GM21619 (cell line): ENCODE measurements around the gene TGFBR1.

Experiments
- ATAC-seq: cut with Tn5 transposase; IDR thresholded peaks from one replicate; pipeline ENCODE4 v1.9.1; 2021; ENCODE audit not compliant: unreplicated experiment

TGFBR1 gene

DNA sequence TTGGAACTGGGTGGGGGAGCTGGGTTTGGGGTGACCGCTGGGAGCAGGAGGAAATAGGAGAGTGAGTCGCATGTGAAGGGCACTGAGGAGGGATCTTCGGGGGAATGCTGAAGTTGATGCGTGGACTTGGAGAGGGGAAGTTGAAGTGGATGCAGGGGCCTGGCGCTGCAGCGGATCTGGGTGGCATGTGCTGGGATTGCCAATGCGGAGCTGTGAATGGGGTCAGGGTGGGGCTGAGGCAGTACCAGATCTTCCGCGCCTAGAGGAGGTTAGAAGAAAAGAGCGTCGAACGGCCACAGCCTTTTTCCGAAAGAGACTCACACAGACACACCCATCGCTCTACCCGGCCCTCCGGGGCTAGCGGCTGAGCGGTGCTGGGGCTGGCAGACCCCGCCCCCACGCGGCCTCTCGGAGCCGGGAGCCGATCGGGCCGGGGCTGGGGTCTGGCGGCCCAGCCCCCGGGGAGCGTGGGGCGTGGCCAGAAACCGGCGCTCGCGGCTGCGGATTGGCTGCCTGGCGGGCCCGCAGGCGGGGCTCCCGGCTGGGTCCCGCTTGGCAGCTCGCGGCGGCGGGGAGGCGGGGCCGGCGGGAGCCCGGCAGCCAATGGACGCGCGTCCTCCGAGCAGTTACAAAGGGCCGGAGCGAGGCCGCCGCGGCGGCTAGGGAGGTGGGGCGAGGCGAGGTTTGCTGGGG is at the start of gene TGFBR1:
Gene TGFBR1, plus strand, starts transcription at position 655 of the 693 bp plus-strand sequence. CDS start 93 bp downstream, outside the sequence.
- peak; percentile 83 for ATAC-seq

DNA sequence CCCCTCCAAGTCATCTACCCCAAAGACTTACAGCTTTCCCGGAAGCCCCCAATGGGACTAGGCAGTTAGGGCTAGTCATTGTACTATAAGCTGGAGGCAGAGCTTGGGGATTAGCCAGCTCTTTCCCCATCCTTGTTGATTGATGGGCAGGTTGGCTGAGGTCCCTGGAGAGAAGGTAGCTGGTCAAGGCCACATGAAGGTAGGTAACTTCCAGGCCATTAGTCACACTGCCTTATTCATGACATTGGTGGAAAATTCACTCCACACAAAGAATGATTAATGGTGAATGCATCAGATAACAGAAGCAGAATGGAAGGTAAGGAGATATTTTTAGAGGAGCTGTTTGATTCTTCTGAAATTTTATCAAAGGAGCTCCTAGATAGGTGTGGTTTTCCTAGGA is 49.5 kb upstream of the TGFBR1 start:
- ATAC-seq: no peak

DNA sequence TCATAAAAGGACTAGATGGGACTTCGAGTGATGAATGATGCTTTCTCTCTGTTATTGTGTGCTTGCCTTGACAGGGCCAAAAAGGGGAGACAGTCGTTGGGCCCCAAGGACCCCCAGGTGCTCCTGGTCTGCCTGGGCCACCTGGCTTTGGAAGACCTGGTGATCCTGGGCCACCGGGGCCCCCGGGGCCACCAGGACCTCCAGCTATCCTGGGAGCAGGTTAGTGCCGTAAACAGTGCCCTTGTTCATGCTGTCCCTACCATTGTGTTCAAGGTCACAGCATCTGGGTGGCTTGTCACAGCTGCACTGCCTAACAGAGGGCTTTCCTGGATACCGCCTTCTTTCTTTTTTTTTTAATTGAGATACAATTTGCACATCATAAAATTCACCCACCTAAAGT is 48.7 kb upstream of the TGFBR1 start:
- no peak for ATAC-seq

DNA sequence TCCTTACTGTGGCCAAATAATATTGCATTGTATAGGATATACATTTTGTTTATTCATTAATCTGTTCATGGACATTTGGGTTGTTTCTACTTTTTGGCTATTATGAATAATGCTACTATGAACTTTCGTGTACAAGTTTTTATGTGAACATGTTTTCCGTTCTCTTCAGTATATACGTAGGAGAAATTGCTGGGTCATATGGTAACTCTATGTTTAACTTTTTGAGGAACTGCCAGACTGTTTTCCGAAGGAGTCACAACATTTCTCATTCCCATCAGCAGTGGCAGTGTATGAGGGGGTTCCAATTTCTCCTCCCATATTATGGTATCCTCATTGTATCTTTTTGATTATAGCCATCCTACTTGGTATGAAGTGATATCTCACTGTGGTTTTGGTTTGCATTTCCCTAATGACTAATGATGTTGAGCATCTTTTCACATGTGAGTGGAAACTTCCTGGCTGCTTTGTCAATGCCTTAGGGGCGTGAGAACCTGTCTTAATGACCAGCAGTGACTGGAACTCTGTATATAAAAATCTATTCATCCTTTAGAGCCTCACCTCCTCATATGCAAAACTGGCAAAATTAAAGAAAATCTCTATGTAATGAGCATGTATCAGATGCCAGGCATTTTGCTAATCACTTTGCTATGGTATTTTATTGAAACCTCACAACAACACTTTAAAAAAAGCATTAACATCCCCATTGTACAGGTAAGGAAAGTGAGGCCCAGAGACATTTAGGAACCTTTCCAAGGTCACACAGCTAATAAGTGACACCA is 47.8 kb upstream of the TGFBR1 start:
- ATAC-seq: no peak

DNA sequence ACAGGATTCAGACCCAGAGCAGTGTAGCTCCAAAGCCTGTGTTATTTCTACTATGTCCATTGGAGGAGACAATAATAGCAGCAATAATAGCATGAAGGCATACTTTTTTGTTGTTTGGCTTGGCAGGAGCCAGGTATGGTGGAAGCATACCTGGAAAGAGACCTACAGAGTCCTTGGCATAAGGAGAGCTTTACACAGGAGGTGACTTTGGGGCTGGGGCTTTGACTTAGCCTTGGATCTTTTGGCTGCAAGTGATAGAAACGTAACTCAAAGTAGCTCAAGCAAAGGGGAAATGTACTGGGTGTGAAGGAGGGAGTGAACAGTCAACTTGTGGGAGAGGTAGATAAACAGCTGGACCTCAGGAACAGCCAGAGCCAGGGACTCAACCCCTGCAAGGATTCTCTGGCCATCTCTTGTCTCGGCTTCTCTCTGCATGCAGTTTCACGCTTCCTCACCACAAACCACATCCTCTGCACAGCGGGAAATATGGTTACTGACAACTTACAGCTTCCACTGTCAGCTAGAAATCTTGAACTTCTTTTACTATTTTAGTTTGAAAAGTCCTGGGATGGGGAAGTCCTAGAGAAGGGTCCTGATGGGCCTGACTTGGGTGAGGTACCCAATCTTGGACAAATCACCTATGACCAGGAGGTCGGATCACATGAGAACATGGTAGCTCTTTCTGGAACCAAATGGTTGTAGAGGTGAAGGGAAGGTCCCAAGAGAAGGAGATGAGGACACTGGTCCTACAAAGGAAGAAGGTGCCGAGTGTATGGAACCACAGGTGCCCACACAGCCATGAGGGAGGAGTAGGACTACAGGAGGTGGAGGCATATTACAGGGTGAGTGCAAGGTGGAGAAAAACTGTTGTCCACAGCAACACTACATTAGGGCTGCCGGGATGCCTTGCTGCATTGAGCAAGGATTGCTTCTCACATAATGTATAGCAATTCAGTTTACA is 47.0 kb upstream of the TGFBR1 start:
- peak; percentile 84 for ATAC-seq

DNA sequence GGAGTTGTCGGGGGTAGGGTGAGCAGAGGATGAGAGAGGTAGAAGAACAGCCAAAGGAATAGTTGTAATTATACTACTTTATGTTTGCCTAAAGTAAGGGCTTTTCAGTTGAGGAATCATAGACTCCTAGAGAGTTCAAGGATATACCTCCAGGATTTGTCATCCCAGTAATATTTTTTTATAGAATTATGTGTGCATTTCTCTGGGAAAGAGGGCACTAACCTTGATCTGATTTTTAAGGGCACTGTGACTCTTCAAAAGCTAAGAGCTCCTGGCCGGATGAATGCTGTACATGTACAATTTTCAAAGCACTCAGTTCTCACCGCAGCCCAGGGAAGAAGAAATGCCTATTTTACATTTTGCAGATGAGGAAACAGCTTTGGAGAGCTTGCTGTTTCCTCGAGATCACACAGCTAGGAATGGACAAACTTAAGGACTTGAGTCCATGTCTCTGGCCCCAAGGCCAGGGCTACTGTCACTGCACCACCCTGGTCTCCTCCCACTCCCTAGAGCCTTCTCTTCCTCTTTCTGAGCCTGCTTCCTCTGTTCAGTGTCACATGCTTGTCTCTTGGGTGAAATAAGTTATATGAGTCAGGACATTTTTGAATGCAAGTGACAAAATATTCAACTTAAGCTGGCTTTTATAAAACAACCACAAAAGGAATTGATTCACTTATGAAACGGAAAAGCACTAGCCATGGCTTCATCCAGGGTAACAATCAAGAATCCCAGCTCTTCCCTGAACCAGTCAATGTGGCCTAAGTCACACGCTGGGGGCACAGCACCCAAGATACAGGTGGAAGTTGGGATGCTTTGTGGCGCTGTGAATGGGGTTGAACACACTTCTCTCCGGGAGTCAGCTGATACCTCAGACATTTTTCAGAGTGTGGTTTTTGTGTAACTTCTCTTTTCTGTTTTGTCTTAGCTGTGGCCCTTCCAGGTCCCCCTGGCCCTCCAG is 45.7 kb upstream of the TGFBR1 start:
- ATAC-seq: peak; percentile 67

DNA sequence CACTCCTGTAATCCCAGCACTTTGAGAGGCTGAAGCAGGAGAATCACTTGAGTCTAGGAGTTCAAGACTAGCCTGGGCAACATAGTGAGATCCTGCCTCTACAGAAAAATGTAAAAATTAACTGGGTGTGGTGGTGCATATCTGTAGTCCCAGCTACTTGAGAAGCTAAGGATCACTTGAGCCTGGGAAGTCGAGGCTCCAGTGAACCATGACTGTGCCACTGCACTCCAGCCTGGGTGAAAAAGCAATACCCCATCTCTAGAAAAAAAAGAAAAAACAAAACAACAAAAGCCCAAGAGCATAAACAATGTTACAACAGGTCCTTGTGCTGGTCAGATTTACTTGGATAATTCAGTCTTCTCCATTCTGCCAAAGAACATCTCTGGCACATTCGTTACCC is 44.3 kb upstream of the TGFBR1 start:
- ATAC-seq: no peak

DNA sequence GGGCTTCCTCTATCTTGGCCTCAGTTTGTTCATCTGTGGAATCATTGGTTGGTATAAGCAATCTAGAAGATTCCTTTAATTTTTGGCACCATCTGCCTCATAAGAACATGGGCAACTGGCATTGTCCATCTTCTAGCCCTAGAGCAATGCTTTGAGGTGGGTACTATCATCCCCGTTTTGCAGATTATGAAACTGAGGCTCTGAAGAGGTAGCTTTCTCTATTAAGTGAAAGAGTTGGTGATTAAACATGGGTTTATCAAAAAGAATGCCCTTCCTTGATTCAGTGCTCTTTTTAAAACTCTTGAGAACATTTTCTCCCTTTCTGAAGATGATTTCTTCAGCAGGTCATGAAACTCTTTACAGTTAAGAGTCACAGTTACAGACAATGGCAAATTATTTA is 42.4 kb upstream of the TGFBR1 start:
- no peak for ATAC-seq

DNA sequence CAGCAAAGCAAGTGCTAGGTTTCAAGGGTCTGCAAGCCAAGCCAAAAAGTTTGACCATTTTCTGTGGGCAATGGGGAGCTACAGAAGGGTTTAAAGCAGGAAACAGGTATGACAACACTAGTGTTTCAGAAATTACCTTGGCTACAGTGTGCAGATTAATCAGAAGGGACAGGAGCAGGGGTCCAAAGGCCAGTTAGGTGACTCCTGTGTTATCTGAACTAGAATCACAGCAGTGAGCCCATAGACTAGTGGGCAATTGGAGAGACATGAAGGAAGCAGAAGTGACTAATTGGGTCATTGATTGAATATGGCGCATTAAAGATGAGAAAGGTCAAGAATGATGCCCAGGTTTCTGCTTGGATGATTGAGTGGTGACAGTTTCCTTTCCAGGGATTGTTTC is 41.4 kb upstream of the TGFBR1 start:
- ATAC-seq: no peak

DNA sequence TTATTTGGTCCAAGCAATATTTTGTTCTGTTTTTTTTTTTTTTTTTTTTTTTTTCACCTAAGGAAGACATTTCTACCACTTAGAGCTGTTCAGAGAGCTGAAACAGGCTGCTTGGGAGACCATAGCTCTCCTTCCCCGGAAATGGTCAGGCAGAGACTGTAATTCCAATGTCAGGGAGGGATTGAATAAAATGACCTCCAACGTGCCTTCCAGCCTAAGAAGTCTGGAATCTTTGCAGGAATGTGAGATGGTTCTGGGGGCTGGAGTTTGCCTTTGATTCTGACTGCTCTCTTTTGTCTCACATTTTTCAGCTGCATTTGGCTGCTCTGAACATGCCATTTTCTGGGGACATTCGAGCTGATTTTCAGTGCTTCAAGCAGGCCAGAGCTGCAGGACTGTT is 38.3 kb upstream of the TGFBR1 start:
- ATAC-seq: no peak

DNA sequence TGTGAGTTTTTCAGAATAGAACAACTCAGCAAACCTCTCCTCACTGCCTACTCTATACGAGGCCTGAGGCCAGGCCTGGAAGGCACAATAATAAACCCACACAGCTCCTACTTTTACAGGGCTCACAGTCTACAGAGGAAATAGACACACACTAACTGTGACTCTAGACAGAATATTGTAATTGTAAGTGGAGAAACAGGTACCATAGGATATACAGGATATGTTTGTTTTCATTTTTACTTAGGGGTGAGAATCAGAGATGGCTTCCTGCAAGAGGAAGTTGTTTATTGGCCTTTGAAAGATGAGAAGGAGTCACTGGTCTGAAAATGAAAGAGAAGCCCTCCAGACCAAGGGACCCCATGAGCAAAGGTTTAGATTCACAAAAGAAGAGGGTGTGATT is 35.8 kb upstream of the TGFBR1 start:
- no peak for ATAC-seq

DNA sequence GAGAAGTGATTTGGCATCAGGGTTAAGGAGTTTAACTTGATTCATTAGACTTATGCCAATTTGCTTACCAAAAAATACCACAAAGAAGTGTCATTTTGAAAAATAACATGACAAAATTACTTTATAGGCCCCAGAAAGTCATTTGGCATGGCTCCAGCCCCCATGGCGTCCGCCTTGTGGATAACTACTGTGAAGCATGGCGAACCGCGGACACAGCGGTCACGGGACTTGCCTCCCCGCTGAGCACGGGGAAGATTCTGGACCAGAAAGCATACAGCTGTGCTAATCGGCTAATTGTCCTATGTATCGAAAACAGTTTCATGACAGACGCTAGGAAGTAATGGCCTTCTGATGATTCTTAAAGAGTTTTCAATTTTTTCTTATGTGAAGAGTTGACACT is 35.4 kb upstream of the TGFBR1 start:
- ATAC-seq: no peak

DNA sequence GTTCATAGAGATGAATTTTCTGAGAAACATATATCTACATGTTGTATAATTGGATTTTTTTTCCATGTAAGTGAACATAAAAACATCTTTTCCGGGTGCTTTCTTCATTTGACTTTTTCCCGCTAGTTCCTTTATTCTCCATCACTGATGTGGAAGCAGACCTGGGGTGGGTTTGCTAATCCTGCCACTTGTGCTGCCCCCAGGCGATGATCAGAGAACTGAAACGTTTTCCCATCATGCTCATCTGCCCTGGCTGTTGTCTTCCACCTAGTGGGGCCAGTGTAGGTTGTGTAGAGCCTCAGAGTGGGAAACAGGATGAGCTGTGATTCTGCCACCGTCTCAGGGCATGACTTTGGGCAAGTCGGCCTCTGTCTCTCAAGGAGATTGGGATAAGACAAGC is 34.2 kb upstream of the TGFBR1 start:
- no peak for ATAC-seq

DNA sequence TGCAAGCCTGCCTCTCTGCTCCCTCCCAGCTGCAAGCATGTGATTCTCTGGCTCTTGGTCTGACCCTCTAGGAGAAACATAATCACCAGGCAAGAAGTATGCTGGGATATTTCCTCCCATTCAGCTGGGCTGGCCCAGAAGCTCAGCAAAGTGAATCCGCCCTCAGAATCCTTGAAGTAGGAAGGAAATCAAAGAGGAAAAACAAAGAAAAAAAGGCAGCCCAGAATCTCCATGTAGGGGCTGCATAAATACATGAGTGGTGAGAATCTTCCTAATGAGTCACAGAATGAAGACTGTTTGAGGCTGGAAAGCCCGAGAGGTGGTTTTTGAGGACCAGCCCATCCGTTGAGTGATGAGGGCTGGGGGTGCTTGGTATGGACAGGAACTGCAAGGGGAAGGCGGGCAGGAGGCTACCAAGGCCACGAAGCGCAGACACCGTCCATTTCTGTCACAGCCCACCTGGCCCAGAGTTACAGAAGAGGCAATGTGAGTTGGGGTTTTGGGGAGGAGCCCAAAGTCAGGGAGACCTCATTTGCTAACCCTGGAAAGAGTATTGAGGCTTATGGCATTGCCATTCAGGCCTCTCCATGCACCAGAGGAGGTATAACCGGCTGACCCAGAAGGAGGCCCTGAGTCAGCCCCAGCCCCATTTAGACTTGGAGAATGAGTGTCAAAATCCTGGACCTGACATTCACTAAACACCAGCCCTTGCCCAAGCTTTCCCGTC is 33.4 kb upstream of the TGFBR1 start:
- ATAC-seq: no peak

DNA sequence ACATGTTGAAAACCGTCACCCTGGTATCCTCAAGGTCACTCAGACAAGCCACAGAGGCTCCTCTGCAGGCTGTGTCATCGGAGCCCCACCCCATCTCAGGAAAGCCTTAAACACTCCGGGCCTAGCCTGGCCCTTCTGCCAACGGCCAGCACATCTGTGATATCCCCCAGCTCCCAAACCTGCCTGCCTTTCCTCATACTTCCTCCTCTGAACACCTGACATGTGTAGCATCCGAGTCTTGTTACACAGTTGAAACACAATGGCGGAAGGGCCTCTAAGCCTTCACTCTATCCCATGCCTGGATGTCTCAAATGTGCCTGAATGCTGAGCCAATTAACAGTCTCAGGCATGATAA is 32.9 kb upstream of the TGFBR1 start:
- no peak for ATAC-seq

DNA sequence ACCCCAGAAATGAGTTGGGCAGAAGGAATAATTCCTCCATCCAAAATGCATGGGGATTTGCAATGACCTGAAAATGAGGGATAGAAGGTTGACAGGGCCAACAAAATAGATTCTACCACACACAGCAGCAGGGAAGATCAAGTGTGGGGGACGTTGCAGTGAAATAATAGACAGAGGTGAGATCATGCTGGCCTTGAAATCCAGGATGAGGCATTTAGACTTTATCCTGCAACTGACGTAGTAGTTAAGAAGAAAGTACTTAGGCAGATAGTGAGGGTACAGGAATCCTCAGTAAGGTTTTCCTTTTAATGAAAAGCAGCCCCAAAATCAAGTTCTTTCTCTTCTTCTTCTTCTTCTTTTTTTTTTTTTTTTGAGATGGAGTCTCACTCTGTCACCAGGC is 31.6 kb upstream of the TGFBR1 start:
- ATAC-seq: no peak

DNA sequence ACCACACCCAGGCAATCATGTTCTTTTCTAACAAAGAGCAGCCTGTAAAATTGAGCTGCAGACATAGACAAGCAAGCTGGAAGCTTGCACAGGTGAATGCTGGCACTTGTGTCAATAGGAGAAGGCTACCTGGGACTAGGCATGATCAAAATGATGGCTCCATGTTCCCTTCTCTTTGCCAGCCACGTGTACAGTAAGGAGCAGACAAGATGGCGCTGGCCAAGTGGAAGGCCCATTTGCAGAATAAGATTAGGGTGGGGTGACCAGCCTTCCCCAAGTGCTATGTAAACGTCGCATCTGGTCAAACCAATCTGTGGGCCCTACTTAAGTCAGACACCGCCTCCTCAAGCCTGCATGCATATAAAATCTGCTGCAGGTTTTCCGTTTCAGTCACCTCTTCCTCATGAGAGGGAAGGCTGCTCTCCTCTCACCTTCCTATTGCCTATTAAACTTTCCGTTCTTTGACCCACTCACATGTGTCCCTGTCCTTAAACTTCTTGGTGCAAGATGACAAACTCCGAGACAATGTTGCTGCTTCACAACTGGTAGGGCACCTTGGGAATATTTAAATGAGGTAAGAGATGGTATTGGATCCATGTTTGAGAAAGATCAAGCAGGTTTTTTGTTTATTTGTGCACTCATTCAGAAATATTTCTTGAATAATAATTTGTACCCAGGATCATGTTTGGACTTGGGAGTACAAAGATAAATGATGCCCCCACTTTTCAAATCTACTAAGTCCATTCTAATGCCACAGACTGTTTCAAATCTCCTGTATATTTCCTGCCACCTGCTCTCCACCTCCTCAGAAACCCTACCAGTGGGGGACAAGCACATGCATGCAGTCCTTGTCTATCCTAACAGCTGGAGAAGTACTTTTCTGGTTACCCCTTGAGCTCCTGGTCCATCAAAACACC is 30.7 kb upstream of the TGFBR1 start:
- no peak for ATAC-seq

DNA sequence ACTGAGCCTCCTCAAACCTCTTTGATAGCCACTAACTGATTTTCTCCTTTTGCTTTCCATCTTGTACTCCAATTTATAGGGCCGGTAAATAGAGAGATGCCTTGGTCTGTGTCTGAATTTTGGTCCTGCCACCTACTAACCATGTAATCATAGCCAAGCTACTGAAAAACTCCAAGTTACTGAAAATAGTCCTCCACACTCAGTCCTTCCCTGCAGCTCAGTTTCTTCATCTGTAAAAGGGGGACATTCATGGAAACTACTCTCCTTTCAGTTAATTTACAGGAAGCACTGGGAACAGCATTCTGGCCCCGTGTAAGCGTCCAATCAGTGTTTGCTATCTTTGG is 30.0 kb upstream of the TGFBR1 start:
- no peak for ATAC-seq
